ENCODE results near the gene ABITRAM.
"Not testable (repeated sequence)": the region's sequence is repeated elsewhere in the genome, so short reads cannot be mapped to it uniquely, and the experiment has no call there.

The ABITRAM gene

GRCh38 chr9:108910402-108910801 lies 23.8 kb upstream of the ABITRAM start:
- Mint-ChIP-seq H3K27me3 (no peaks in the 10 kb centered on the region), H3K4me3 (no peak overlapping the region), H3K4me1 (ENCODE audit: low read depth in 2 of 2) (peaks cover 9 to 16% of the 10 kb centered on the region in 2 donors), H3K27ac (peak overlapping the region; percentile 85), H3K9me3 (no peaks in the 10 kb centered on the region), H3K36me3 (ENCODE audit: insufficient read depth) (peaks cover 68% of the 10 kb centered on the region)
- no peak for ATAC-seq (replicated peaks)
- DNase-seq: no peak

GRCh38 chr9:108910914-108911313 lies 23.3 kb upstream of the ABITRAM start:
- Mint-ChIP-seq H3K36me3 (ENCODE audit: insufficient read depth) (peaks cover 70% of the 10 kb centered on the region), H3K27me3 (no peaks in the 10 kb centered on the region), H3K4me3 (no peak overlapping the region), H3K27ac (peak overlapping the region; percentile 85), H3K4me1 (ENCODE audit: low read depth in 2 of 2) (peaks cover 9 to 16% of the 10 kb centered on the region in 2 donors), H3K9me3 (no peaks in the 10 kb centered on the region)
- DNase-seq (no peak), ATAC-seq (replicated peaks) (peak; percentile 32)

- Mint-ChIP-seq H3K4me1 (ENCODE audit: low read depth in 2 of 2) (peaks cover 9 to 16% of the 10 kb centered on the region in 2 donors), H3K27ac (peak overlapping the region; percentile 85), H3K4me3 (peak overlapping the region in 1 of 2 donors; percentile 43), H3K36me3 (ENCODE audit: insufficient read depth) (peaks cover 70% of the 10 kb centered on the region), H3K9me3 (no peaks in the 10 kb centered on the region), H3K27me3 (no peaks in the 10 kb centered on the region)
- DNase-seq: no peak
- ATAC-seq (replicated peaks): peak; percentile 78
Observed at GRCh38 chr9:108911820-108912219, 22.4 kb upstream of the ABITRAM start.

DNA sequence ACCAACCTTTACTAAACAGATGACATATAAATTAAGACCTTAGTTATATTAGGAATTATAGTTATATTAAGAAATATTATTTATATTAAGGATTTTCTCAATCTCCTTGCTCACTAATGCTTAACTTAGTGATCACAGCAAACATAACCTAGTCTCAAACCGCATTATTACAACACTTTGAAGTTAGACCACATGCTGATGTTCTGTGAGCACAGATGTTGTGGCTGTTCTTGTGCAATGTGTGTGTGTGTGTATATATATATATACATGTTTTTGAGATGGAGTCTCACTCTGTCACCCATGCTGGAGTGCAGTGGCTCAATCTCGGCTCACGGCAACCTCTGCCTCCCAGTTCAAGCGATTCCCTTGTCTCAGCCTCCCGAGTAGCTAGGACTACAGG lies 20.8 kb upstream of the ABITRAM start:
- ATAC-seq (replicated peaks) (no peak), DNase-seq (no peak)
- H3K9me3 Mint-ChIP-seq: no peaks in the 10 kb centered on the region
- H3K27ac Mint-ChIP-seq: peak overlapping the region in 1 of 2 donors; percentile 75
- H3K27me3 Mint-ChIP-seq: no peaks in the 10 kb centered on the region
- H3K36me3 Mint-ChIP-seq (ENCODE audit: insufficient read depth): peaks cover 72% of the 10 kb centered on the region
- H3K4me1 Mint-ChIP-seq (ENCODE audit: low read depth in 2 of 2): peaks cover 9 to 16% of the 10 kb centered on the region in 2 donors
- H3K4me3 Mint-ChIP-seq: no peak overlapping the region

DNA sequence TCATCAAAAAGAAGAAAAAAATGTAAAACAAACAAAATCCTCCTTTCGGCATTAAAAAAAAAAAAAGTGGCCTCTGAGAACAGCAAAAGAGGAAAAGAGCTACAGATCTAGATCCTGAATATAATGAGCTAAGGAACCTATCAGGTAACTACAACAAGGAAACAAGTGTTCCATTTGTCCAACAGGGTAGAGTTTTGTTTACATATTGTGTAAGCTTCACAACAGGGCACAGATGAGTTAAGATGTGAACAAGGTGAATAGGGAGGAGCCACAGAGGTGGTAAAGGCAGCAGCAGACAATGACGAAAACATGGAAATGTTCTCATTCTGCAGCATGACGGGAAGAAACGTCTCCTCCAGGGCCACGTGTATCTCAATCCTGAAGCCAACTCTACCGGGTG lies 14.7 kb upstream of the ABITRAM start:
- H3K4me1 Mint-ChIP-seq (ENCODE audit: low read depth in 2 of 2): peaks cover 0 to 4% of the 10 kb centered on the region in 2 donors
- H3K36me3 Mint-ChIP-seq (ENCODE audit: insufficient read depth): peaks cover 77% of the 10 kb centered on the region
- ATAC-seq (replicated peaks) (no peak), DNase-seq (no peak)
- H3K9me3 Mint-ChIP-seq: no peaks in the 10 kb centered on the region
- peak overlapping the region in 1 of 2 donors; percentile 17 for H3K27ac Mint-ChIP-seq
- no peaks in the 10 kb centered on the region for H3K27me3 Mint-ChIP-seq
- no peak overlapping the region for H3K4me3 Mint-ChIP-seq

- H3K4me1 Mint-ChIP-seq (ENCODE audit: low read depth in 2 of 2); H3K4me3 Mint-ChIP-seq; ATAC-seq (replicated peaks); H3K27me3 Mint-ChIP-seq; H3K27ac Mint-ChIP-seq; H3K9me3 Mint-ChIP-seq; DNase-seq: not testable (repeated sequence)
- H3K36me3 Mint-ChIP-seq (ENCODE audit: insufficient read depth): peaks cover 71% of the 10 kb centered on the region
Observed at GRCh38 chr9:108920401-108920800, 13.8 kb upstream of the ABITRAM start.

DNA sequence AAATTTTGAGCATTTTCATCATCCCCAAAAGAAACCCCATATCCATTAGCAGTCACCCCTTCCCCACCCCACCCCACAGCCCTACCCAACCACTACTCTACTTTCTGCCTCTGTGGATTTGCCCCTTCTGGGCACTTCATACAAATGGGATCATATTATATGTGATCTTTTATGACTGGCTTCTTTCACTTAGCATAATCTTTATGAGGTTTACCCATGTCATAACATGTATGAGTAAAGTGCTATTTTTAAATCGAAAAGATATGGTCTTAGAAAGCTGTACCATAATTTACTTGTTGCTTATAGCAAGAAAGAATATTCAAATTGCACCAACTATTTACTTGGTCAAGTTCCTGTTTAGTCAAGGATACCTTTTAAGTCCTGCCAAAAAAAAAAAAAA lies 13.0 kb upstream of the ABITRAM start:
- DNase-seq: no peak
- ATAC-seq (replicated peaks): no peak
- H3K27me3 Mint-ChIP-seq: no peaks in the 10 kb centered on the region
- H3K9me3 Mint-ChIP-seq: no peaks in the 10 kb centered on the region
- no peak overlapping the region for H3K27ac Mint-ChIP-seq
- H3K4me1 Mint-ChIP-seq (ENCODE audit: low read depth in 2 of 2): peaks cover 0 to 10% of the 10 kb centered on the region in 2 donors
- H3K36me3 Mint-ChIP-seq (ENCODE audit: insufficient read depth): peaks cover 71% of the 10 kb centered on the region
- H3K4me3 Mint-ChIP-seq: no peak overlapping the region

- DNase-seq (no peak), ATAC-seq (replicated peaks) (no peak)
- no peaks in the 10 kb centered on the region for H3K9me3 Mint-ChIP-seq
- H3K4me3 Mint-ChIP-seq: no peak overlapping the region
- peaks cover 62% of the 10 kb centered on the region for H3K36me3 Mint-ChIP-seq (ENCODE audit: insufficient read depth)
- H3K4me1 Mint-ChIP-seq (ENCODE audit: low read depth in 2 of 2): peaks cover 5 to 10% of the 10 kb centered on the region in 2 donors
- H3K27ac Mint-ChIP-seq: no peak overlapping the region
- H3K27me3 Mint-ChIP-seq: no peaks in the 10 kb centered on the region
Observed at GRCh38 chr9:108924466-108924865, 9.7 kb upstream of the ABITRAM start.

GRCh38 chr9:108928386-108928785 lies 5.8 kb upstream of the ABITRAM start:
- H3K27ac Mint-ChIP-seq: no peak overlapping the region
- H3K36me3 Mint-ChIP-seq (ENCODE audit: insufficient read depth): peaks cover 56% of the 10 kb centered on the region
- H3K27me3 Mint-ChIP-seq: no peaks in the 10 kb centered on the region

DNA sequence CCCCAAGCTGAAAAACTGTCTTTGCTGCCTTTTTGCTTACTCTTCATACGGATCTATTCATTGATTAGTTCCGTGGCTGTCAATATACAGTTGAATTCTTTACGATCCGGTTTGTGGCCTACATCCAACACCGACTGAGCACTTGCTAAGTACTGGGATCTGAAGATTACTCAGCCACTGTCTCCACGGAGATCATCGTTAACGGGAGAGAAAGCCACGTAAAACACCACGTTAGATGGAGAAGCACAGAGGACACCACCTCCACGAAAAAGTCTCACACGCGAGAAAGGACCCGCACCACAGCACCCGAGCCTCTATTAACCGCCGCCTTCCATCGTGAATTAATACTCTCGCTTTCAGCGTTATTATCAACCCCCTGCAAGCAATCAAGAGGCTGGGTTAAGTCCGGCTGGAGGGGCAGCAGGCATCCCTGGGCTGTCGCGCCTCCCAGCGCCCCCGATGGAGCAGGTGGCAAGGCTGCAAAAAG lies 926 bp upstream of the ABITRAM start:
- peak overlapping the region; percentile 97 to 98 for H3K27ac Mint-ChIP-seq
- peaks cover 36% of the 10 kb centered on the region for H3K36me3 Mint-ChIP-seq (ENCODE audit: insufficient read depth)
- peak in 1 of 3 experiments; percentile 6 for DNase-seq
- peak overlapping the region; percentile 93 to 99 for H3K4me3 Mint-ChIP-seq
- H3K9me3 Mint-ChIP-seq: no peaks in the 10 kb centered on the region
- ATAC-seq (replicated peaks): no peak
- peaks cover 21 to 31% of the 10 kb centered on the region in 2 donors for H3K4me1 Mint-ChIP-seq (ENCODE audit: low read depth in 2 of 2)
- H3K27me3 Mint-ChIP-seq: no peaks in the 10 kb centered on the region

More at GRCh38 chr9:108928386-108928785, 5.8 kb upstream of the ABITRAM start:
- no peak for DNase-seq
- no peak for ATAC-seq (replicated peaks)
- no peaks in the 10 kb centered on the region for H3K9me3 Mint-ChIP-seq
- no peak overlapping the region for H3K4me3 Mint-ChIP-seq
- peaks cover 14 to 24% of the 10 kb centered on the region in 2 donors for H3K4me1 Mint-ChIP-seq (ENCODE audit: low read depth in 2 of 2)

GRCh38 chr9:108933718-108934322 lies 380 bp upstream of the ABITRAM start, which contains the start of gene ELP1:
ELP1 (minus strand) TSS chr9:108934124; CDS start chr9:108931146, 2,978 bp downstream.
- peak; percentile 84 for ATAC-seq (replicated peaks)
- Mint-ChIP-seq H3K27ac (peak within 1 kb of the TSS; percentile 97 to 98), H3K4me1 (ENCODE audit: low read depth in 2 of 2) (peaks cover 19 to 31% of the 10 kb centered on the region in 2 donors)

DNA sequence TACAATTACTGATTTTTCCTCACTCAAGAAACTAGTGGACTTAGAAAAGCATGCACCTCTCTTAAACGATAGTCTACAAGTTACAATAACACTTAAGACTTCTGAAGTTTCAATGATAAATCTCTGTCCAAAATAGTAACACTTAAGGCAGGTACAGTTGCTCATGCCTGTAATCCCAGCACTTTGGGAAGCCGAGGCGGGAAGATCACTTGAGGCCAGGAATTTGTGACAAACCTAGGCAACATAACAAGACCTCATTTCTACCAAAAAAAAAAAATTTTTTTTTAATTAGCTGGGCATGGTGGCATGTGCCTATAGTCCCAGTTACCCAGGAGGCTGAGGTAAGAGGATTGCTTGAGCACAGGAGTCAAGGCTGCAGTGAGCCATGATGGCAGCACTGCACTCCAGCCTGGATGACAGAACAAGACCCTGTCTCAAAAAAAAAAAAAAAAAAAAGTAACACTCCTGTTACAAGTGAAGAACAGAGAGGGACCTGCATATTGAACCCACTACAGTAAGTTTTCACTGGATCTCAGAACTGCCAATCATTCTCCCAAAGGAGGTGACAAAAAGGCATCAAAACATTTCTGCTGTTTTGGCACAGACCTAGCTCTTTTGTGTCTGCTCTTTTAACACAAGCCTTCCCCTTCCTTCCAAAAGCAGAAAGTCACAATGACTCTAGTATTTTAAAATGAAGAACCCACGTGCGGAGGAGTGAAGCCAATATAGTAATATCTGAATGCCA lies 3.5 kb downstream of the ABITRAM start:
- Mint-ChIP-seq H3K4me3 (no peak overlapping the region), H3K9me3 (no peaks in the 10 kb centered on the region), H3K27ac (no peak overlapping the region), H3K36me3 (ENCODE audit: insufficient read depth) (peaks cover 15% of the 10 kb centered on the region), H3K27me3 (no peaks in the 10 kb centered on the region), H3K4me1 (ENCODE audit: low read depth in 2 of 2) (peaks cover 16 to 22% of the 10 kb centered on the region in 2 donors)
- no peak for DNase-seq
- ATAC-seq (replicated peaks): no peak

More at GRCh38 chr9:108933718-108934322, 380 bp upstream of the ABITRAM start, which contains the start of gene ELP1:
- H3K27me3 Mint-ChIP-seq: no peaks in the 10 kb centered on the region
- peak; percentile 89 to 91 (median 89) for DNase-seq
- H3K36me3 Mint-ChIP-seq (ENCODE audit: insufficient read depth): peaks cover 34% of the 10 kb centered on the region
- peak within 1 kb of the TSS; percentile 93 to 99 for H3K4me3 Mint-ChIP-seq
- H3K9me3 Mint-ChIP-seq: no peaks in the 10 kb centered on the region

GRCh38 chr9:108939975-108940374 lies 5.8 kb downstream of the ABITRAM start:
- Mint-ChIP-seq H3K27ac (no peak overlapping the region), H3K4me1 (ENCODE audit: low read depth in 2 of 2) (peaks cover 0 to 5% of the 10 kb centered on the region in 2 donors), H3K4me3 (no peak overlapping the region), H3K9me3 (no peaks in the 10 kb centered on the region), H3K27me3 (no peaks in the 10 kb centered on the region), H3K36me3 (ENCODE audit: insufficient read depth) (no peaks in the 10 kb centered on the region)
- ATAC-seq (replicated peaks) (no peak), DNase-seq (no peak)

DNA sequence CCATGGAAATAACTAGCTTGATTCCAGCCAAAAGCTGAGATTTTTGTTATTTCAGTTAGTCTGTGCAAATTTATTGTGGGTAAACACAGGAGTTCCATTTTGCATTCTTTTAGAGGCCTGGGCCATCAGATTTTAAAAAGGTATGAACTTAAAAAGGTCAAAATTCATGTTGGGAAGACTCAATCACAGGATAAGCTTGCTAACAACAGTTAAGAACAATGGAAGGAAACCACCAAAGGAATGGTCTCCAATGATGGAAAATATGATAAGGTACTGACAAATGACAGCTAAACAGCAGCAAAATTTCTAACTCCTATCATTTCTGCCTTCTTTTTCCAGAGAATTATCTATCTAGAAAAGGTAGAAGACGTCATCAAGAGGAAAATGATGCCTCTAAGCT lies 16.0 kb downstream of the ABITRAM start:
- no peaks in the 10 kb centered on the region for H3K4me1 Mint-ChIP-seq (ENCODE audit: low read depth in 2 of 2)
- H3K36me3 Mint-ChIP-seq (ENCODE audit: insufficient read depth): no peaks in the 10 kb centered on the region
- H3K9me3 Mint-ChIP-seq: no peaks in the 10 kb centered on the region
- DNase-seq (no peak), ATAC-seq (replicated peaks) (no peak)
- no peaks in the 10 kb centered on the region for H3K27me3 Mint-ChIP-seq
- H3K4me3 Mint-ChIP-seq: no peak overlapping the region
- H3K27ac Mint-ChIP-seq: no peak overlapping the region

Data from effector memory CD8-positive, alpha-beta T cell (primary cell).